Measurements from ENCODE around the gene CYTH2.

The CYTH2 gene

DNA sequence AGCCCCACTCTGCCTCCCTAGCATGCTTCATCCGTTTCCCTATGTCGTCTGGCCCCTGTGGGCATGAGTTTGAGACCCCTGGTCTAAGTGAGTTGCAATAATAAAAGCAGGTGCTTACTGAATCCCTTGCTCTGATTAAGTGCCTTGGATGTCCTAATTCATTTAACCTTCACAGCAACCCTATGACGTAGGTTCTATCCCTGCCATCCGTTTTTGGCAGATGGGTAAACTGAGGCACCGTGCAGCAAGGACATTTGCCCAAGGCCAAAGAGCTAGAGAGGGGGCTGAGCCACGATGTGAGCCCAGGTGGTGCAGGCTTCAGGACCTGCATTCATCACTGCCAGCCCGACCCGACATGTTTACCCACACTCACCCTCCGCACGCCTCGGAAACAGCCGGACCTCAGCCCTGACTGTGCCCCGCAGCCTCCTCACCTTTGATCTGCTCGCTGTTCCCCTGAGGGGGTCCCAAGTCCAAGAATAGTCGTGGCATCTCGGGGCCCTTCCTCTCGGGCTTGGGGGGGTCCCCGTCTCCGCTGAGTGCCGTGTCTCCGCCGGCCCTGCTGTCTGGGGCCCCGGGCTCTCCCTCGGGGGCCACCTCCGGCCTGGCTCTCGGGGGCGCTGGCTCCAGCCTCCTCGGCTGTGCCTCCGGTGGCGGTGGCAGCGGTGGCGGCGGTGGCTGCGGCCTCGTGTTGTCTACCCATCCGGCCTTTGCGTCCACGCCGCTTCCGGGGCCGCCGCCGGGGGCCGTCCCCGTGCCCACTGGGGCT, 28.0 kb downstream of the CYTH2 start:
- no peak for DNase-seq

DNA sequence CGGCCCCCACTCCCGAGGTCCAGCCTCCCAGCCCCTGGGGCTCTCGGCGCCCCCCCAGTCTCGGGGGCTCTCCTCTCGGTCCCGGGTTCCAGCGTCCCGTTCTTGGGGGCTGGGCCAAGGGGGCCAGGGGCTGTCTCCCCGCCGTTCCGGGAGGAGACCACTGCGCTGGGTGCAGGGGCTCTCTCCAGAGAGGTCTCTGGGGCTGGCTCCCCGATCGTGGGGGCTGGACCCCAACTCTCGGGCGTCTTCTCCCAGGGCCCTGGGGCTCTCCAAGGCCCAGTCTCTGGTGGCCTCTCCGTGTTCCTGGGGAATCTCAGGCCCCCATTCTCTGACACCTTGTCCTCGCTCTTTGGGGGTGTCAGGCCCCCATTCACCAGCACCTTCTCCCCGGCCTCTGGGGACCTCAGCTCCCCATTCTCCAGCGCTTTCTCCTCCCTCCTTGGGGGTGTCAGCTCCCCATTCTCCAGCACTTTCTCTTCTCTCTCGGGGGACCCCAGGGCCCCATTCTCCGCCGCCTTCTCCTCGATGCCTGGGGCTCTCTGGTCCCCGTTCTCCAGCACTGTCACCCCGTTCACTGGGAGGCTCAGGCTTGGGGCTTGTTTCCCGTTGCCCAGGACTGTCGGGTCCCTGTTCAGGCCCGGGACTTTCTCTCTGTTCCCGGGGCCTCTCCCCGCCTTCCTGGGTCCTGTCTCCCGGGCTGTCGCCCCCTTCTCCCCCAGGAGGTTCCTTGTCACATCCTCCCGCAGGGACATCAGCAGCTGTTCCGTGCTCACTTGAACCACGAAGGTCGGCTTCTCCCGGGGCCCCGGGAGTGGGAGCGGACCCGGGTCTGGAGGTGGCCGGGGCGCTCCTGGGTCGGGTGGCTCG, 28.8 kb downstream of the CYTH2 start:
- no peak for DNase-seq

DNA sequence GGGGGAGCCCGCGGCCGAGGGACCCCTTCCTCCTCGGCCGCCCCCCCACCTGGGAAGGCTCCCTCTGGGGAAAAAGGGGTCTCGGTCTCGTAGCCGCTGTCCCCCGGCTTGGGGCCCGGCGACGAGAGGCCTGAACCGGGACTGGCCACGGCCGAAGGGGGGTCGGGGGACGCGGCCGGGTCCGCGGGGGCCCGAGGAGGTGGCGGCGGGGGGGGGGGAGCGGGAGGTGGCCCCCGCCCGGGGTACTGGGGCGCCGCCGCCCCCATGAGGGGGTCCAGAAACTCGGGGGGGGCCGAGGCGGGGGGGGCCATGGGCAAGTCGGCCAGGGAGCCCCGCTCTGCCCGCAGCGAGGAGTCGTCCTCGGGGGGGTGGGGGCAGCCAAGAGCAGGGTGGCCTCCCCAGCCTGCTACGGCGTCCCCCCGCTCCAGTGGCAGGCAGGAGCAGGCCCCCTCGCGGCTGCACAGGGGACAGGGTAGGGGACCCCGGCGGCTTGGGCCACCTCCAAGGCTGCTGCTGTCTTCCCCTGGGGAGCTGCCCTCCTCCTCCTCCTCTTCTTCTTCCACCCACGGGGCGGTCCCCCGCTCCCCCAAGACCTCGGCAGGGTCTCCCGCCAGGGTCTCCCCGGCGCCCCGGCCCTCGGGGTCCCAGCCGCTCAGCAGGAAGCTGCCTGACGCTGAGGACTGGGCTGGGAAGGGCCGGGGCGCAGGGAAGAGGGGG, 29.6 kb downstream of the CYTH2 start:
- no peak for DNase-seq

DNA sequence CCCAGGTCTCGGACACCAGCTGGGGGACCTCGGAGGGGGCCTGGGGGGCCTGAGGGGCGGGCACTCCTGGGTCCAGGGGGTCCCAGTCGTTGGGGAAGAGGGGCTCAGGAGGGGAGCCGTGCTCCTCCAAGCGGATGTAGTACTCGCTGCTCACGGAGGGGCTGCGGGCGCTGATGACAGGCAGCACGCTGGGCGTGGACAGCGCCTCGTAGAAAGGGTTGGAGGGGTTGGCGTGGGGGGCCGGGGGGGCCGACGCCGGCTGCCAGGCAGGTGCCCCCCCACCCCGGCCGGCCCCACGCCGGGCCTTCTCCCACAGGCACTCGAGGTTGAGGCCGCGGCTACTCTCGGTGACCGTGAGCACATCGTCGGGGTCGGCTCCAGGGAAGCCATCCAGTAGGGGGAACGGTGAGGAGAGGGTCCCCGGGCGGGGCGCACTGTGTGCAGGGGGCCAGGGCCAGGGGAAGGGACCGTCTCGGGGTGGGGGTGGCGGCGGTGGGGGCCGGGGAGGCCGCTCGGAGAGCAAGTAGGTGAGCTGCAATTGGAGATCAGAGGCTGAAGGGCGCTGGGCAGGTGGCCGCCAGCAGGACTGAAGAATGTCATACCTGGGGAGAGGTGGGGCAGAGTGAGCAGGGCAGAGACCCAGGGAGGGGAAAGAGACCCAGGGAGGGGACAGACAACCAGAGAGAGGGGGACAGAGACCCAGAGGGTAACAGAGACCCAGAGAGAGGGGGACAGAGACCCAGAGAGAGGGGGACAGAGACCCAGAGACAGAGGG, 30.3 kb downstream of the CYTH2 start:
- DNase-seq, result no peak

DNA sequence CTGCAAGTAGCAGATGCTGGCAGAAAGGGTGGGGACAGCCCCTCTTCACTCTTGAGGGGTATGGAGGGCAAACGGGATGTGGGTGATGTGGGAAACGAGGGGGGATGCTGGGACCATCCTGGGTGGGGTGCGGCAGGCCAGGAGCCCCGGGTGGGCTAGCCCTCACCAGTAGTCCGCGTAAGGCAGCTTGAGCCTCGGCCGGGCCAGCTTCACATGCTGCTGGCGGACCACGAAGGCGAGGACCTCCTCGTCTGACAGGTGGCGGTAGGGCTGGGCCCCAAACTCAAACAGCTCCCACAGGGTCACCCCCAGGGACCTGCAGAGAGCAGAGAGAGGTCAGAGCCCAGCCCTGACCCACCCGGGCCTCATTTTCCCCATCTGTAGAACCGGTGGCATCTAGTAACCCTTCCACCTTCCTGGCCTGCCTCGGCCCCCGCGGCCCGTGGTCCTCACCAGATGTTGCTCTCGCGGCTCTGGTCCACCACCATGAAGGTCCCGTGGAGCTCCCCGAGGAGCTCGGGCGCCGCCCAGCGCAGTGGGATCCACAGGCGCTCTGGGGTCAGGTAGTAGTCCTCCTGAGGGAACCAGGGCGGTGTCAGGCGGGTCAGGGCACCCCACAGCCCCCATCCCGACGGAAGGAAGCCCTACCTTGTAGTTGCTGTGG, 31.8 kb downstream of the CYTH2 start:
- no peak for DNase-seq

DNA sequence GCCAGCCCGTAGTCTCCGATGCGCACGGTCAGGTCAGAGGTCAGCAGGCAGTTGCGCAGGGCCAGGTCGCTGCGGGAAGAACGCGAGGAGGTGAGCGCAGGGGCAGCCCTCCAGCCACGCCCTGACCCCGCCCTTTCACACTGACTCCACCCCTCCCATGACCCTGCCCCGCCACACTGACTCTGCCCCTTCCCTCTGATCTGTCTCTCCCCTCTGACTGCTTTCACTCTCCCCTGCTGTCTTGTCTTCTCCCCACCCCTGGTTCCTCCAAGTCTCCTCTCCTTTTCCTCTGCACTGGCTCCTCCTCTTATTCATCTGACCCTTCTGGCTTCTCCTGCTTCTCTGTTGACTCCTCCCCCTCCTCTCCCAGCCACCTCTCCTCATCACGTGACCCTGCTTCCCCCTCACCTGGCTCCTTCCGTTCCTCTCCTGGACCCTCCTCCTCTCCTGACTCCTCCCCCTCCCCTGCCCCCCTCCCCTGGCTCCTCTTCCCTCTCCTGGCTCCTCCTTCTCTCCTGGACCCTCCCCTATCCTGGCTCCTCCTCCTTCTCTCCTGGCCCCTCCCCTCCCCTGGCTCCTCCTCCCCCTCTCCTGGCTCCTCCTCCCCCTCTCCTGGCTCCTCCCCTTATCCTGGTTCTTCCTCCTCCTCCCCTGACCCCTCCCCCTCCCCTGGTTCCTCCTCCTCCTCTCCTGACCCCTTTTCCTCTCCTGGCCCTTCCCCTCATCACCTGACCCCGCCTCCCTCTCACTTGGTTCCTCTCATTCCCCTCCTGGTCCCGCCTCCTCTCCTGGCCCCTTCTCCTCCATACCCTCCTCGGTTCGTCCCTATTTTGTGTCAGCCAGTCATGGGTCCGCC, 32.6 kb downstream of the CYTH2 start:
- DNase-seq, result peak; percentile 76

DNA sequence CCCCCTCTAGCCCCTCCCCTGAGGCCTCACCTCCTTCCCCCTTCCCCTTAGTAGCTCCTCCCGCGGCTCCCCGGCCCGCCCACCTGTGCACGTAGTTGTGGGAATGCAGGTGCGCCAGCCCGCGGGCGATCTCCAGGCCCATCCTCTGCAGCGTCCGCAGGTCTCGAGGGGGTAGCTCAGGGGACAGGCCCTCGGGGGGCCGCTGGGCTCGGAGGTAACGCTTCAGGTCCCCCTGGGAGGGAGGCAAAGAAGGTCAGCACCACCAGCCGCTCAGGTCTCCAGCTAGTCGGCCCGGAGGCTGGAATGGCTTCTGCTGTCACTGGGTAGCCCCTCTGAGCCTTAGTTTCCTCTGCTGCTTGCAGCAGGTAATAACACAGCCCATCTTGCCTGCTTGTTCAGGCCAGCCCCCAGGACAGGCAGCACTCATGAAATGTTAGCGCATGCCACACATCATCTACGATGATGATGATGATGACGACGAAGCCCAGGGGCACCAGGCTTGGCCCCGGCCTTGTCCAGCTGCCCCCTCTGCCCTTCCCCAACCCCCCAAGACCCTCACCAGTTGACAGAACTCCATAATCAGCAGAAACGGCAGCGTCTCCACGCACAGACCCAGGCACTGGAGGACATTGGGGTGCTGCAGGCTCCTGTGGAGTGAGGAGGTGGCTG, 33.3 kb downstream of the CYTH2 start:
- DNase-seq, result no peak

DNA sequence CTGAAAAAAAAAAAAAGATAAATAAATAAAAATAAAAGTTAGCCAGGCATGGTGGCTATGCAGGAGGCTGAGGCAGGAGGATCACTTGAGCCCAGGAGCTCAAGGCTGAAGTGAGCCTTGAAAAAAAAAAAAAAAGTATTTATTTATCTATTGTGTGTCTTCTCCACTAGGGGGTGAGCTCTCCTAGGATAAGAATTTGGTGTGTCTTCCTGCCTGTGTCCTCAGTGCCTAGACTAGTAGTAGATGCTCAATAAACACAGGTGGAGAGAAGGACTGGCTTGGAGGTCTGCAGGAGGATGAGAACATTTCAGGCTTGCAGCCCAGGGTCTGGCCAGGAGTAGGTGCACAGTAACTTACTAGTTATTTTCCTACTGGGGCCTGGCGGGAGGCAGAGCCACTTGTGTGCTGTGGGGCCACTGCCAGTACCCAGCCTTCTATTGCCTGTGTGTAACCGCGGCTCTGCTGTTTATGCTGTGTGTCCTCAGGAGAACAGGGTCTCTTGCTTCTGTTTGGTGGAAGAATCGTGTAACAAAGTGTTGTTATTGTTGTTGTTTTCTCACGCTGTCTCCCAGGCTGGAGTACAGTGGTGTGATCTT, 37.1 kb downstream of the CYTH2 start:
- DNase-seq, result no peak

DNA sequence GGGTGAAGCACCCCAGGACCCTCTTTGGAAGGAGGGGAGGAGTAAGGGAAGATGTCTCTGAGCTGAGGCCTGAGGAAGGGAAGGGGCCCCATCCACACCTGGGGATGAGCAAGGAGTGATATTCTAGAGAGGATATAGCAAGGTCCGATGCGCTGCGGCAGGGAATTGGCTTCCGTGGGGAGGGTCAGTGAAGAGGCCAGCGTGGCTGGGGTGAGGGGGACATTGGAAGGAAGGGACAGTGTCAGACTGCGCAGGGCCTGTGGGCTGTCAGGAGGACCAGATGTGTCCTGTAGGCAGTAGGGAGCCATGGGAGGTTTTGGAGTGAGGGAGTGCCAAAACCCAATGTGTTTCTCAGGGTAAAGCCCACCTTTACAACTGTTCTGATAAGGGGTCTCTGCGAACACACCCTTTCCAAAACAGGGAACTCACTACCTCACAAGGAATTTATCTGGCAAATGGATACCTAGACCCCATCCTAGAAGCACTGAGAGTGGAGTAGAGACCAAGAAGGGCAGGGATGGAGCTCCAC, 38.8 kb downstream of the CYTH2 start:
- DNase-seq, result no peak

DNA sequence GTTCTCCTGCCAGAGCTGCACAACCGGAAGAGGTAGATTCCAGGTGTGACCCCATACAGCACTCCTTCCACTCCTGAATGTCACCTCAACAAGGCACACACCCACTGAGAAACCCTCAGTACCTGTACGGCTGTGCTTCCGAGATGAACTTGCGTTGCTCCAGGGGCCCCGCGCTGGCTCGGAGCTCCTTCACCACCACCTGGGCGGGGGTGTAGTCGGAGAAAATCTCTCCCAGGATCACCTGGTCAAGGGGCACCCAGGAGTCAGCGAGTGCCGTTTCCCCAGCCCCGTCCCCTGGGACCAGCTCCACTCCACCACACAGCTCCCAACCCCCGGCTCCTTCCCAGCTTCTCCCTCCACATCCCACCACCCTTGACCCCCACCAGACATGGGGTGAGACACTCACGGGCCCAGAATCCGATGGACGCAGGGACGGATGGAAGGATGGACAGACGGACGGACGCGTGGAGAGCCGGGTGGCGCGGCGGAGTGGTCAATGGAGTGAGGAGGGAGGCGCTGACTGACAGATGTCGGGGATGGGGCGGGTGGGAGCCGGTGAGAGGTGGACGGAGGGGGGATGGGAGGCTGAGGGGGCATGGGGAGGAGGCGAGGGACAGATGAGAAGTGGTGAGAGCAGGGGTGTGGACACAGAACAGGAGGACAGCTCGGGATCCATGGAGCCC, 39.7 kb downstream of the CYTH2 start:
- no peak for DNase-seq

DNA sequence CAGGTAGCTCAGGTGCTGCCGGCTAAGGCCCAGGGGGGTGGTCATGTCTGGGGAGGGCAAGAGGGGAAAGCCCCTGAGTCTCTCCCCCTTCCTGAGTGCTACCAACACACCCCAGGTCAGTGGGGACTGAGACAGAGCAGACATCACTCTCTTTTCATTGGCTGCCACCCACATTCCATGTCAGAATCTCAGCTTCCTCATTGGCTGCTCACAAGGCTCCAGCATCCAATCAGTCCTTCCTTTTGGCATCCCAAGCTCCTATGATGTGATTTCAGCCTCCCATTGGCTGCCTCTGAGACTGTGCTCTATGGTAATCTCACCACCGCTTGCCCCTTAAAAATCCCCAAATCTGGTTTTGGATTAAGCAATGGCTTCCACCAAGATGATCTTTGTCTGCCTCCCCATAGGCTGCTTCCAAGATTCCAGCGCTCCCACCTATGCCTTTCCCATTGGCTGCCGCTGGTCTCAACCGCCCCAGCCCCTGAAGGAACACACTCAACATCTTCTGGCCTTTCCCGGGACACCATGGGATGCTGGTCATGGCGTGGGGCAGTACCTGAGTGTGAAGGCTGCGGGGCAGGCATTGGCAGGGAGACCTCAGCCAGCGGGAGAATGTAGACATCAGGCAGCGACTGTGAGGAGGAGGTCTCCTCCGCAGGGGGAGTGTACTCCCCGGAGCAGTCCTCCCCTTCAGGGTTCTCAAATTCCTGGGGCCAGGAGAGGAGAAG, 40.5 kb downstream of the CYTH2 start:
- DNase-seq, result no peak

DNA sequence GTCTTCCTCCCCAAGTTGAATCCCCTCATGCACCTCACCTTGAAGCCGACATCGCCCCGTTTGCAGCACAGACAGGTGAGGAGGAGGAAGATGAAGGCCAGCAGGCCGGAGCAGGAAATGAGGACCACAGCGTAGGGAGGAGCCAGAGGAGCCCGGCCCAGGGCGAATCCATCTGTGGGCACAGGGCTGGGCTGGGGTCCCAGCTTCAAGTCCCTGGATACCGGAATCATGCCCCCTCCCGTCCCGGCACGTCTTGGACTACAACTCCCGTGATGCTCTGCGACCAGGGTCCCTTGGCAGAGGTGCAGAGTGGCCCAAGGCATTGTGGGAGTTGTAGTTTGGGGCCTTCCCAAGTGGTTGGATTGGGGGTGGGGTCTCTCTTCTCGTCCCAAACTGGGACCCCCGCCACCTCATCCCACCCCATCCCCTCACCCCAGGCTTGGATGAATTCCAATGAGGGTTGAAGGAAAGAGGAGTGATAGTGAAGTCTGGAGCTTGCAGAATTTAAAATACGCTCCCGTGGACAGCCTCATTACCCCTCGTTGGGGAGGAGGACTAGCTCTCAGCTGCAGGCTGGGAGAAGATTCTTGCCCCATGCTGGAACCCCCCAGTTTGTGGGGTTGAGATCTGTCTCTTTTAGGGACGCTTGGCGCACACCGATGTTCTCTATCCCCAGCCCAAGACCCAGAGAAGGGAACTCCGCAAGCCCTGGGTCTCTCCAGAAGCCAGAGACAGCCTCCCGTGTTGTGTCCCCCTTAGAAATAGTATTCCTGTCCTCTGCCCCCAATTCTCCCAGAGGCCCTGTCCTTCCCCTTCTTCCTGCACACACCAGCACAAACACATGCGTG, 41.5 kb downstream of the CYTH2 start:
- DNase-seq, result peak; percentile 88

DNA sequence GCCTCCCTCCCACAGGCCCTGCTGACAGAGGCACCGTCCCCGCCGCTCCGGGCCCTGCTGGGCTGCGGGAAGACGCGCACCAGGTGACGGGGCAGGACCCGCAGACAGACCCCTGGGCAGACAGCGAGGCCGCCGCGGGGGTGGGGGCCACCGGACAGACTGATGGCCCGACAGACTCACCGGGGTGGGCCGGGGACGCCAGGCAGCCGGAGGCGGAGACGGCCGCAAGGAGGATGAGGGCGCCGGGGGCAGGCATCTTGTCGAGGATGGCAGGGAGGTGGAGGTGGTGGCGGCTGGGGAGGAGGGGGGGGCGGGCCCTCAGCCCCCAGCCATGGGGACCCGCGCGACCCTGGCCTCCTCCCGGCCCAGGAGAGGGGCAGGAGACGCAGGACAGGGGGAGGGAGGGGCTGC, 42.2 kb downstream of the CYTH2 start:
- DNase-seq, result peak; percentile 29

DNA sequence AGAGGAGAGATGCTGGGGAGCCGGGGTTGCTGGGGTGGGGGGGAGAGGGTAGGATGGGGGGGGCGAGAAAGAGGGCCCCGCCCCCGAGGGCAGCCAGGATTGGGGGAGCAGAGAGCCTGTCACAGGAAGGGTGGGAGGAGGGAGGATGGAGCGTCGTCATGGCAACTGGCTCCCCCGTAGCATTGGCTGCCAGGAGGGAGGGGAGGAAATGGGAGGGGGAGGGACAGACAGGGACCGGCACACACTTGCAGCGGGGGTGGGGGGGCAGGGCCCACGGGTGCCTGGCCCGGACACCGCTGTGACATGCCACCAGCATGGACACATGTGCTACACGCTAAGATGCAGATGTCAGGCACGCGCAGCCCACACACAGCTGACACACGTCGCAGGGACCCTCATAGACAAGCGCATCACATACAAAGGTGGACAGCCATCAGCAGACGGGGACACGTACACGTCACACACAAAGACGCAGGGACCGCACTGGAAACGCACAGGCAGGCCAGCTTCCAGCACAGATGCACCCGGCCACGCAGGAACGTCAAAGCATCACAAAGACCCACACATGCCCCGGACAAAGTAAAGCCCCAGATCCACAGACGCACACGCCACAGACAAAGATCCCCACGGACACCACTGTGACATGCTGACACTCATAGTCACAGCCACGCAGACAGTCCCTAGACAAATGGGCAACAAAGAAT, 42.8 kb downstream of the CYTH2 start, which contains the start of gene LMTK3:
TSS of gene LMTK3 (minus strand) at position 36 of the 704 bp plus-strand sequence. CDS start 259 bp downstream, outside the sequence.
- DNase-seq, result peak; percentile 85

DNA sequence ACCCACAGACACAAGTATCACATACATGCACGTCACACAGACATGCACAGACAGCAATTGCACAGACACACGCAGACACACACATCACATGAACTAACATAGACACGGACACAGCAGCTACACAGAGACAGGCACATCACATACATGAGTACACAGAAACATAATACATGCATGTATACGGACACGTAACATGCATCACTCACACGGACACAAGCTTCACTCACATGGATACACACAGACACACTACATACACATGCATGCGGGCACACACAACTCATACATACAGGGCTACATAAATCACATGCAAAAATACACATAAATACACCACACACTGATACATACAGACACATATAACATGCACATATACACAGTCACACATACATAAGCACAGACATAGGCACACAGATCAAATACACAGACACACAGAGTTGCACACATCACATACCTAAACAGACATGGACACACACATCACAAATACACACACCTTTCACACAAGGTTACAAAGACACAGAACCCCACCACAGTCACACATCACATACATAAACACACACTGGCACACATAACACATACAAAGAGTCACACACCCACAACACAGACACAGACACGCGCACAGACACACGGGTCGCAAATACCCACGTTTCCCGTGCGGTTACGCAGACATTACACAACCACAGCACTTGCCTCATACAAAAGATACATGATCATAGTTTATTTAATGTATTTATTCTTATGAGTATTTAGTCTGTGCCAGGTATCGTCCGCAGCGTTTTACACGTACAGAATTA, 43.5 kb downstream of the CYTH2 start:
- DNase-seq, result no peak

Measured in eye (tissue), 1 donor.